Neutrophil (primary cell): Measurements from ENCODE around the gene ZNF783.

Experiments used
- H3K27ac ChIP-seq: fragments of 200-600 bp; sonication (generic); 2 replicates; pipeline ENCODE4 v1.5.1; 2016; ENCODE audit warnings: mild to moderate bottlenecking, moderate library complexity
- H3K27me3 ChIP-seq: fragments of 200-600 bp; sonication (generic); 2 replicates; pipeline ENCODE4 v1.6.0; 2016; ENCODE audit warnings: mild to moderate bottlenecking
- H3K36me3 ChIP-seq: fragments of 200-600 bp; sonication (generic); 2 replicates; pipeline ENCODE4 v1.5.1; 2017
- H3K4me1 ChIP-seq, 2 experiments: fragments of 200-600 bp in 1 of 2; sonication (generic) in 1 of 2; 1 replicate in 1 of 2; 2 replicates in 1 of 2; pipeline versions ENCODE4 v1.5.1 to v1.6.1; 2013 to 2016; ENCODE audit warnings: low read depth in 1 of 2, low read length in 1 of 2, mild to moderate bottlenecking in 1 of 2, moderate library complexity in 1 of 2; ENCODE audit not compliant: control insufficient read depth in 1 of 2, insufficient read depth in 1 of 2
- H3K4me3 ChIP-seq, 2 experiments: fragments of 200-600 bp in 1 of 2; sonication (generic) in 1 of 2; 1 replicate in 1 of 2; 2 replicates in 1 of 2; pipeline ENCODE4 v1.5.1; 2013 to 2016; ENCODE audit warnings: low read depth in 1 of 2, low read length in 1 of 2, mild to moderate bottlenecking in 1 of 2, moderate library complexity in 1 of 2
- H3K9me3 ChIP-seq: fragments of 200-600 bp; sonication (generic); 2 replicates; pipeline ENCODE4 v1.5.1; 2016
- TF ChIP-seq, protein P1 (sequence below): fragments of 200-600 bp; sonication (generic); IDR thresholded peaks from 2 replicates; pipeline ENCODE4 v1.5.1; 2016; ENCODE audit warnings: antibody characterized with exemption

The ZNF783 gene

GRCh38 chr7:149310113-149310836 is 48.3 kb downstream of the ZNF783 start:
- H3K4me1 ChIP-seq, result no peaks in the 10 kb centered on the region
- no peak overlapping the region for H3K27ac ChIP-seq
- TF ChIP-seq, protein P1, sequence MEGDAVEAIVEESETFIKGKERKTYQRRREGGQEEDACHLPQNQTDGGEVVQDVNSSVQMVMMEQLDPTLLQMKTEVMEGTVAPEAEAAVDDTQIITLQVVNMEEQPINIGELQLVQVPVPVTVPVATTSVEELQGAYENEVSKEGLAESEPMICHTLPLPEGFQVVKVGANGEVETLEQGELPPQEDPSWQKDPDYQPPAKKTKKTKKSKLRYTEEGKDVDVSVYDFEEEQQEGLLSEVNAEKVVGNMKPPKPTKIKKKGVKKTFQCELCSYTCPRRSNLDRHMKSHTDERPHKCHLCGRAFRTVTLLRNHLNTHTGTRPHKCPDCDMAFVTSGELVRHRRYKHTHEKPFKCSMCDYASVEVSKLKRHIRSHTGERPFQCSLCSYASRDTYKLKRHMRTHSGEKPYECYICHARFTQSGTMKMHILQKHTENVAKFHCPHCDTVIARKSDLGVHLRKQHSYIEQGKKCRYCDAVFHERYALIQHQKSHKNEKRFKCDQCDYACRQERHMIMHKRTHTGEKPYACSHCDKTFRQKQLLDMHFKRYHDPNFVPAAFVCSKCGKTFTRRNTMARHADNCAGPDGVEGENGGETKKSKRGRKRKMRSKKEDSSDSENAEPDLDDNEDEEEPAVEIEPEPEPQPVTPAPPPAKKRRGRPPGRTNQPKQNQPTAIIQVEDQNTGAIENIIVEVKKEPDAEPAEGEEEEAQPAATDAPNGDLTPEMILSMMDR, result no peak
- H3K27me3 ChIP-seq, result no peaks in the 10 kb centered on the region
- no peak overlapping the region for H3K4me3 ChIP-seq
- no peaks in the 10 kb centered on the region for H3K36me3 ChIP-seq
- no peaks in the 10 kb centered on the region for H3K9me3 ChIP-seq

DNA sequence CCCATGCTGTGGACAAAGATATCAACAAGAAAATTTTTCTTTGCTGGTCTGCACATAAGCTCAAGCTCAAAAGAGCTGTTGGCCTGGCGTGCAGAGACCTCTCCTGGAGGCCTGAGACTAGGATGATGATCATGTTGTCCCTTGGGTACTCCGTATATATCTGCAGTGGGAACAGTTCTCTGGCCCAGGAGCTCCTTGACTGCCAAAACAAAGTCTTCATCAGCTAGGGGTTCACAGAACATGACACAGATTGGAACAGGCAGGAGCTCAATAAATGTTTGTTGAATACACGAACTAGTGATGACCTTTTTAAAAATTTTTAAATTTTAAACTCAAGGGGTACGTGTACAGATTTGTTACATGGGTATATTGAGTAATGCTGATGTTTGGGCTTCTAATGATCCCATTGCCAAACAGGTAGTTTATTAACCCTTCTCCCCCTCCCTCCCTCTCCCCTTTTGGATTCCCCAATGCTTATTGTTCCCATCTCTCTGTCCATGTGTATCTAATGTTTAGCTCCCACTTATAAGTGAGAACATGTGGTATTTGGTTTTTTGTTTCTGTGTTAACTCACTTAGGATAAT is 49.1 kb downstream of the ZNF783 start:
- Histone ChIP-seq H3K4me1 (no peaks in the 10 kb centered on the region), H3K4me3 (no peak overlapping the region), H3K9me3 (no peaks in the 10 kb centered on the region), H3K36me3 (no peaks in the 10 kb centered on the region), H3K27ac (no peak overlapping the region), H3K27me3 (no peaks in the 10 kb centered on the region)
- TF ChIP-seq, protein P1, result no peak

DNA sequence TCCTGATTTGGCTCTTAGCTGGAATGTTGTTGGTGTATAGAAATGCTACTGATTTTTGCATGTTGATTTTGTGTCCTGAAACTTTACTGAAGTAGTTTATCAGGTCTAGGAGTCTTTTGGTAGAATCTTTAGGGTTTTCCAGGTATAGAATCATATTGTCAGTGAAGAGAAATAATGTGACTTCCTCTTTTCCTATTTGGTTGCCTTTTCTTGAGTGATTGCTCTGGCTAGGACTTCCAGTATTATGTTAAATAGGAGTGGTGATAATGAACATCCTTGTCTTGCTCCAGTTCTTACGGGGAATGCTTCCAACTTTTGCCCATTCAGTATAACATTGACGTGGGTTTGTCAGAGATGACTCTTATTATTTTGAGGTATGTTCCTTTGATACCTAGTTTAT is 52.0 kb downstream of the ZNF783 start:
- TF ChIP-seq, protein P1, result no peak
- H3K27me3 ChIP-seq, result peaks cover 4% of the 10 kb centered on the region
- H3K4me1 ChIP-seq, result no peaks in the 10 kb centered on the region
- H3K4me3 ChIP-seq, result no peak overlapping the region
- no peaks in the 10 kb centered on the region for H3K9me3 ChIP-seq
- H3K27ac ChIP-seq, result no peak overlapping the region
- no peaks in the 10 kb centered on the region for H3K36me3 ChIP-seq

GRCh38 chr7:149316606-149317005 is 54.6 kb downstream of the ZNF783 start:
- no peak overlapping the region for H3K27ac ChIP-seq
- H3K4me1 ChIP-seq, result no peaks in the 10 kb centered on the region

DNA sequence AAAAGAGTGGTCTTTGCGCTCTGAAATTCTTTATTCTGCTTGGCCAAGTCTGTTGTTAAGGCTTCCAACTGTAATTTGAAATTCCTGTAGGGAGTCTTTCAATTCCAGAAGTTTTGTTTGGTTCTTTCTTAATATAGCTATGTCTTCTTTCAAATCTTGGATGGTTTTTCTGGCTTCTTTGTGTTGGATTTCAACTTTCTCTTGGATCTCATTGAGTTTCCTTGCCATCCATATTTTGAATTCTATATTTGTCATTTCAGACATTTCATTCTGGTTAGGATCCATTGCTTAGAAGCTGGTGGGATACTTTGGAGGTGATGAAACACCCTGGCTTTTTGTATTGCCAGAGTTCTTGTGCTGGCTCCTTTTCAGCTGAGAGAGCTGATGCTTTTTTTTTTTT is 55.5 kb downstream of the ZNF783 start:
- TF ChIP-seq, protein P1, result no peak
- Histone ChIP-seq H3K4me3 (no peak overlapping the region), H3K9me3 (no peaks in the 10 kb centered on the region), H3K36me3 (no peaks in the 10 kb centered on the region), H3K4me1 (no peaks in the 10 kb centered on the region), H3K27me3 (peaks cover 4% of the 10 kb centered on the region), H3K27ac (no peak overlapping the region)

More at GRCh38 chr7:149316606-149317005, 54.6 kb downstream of the ZNF783 start:
- Histone ChIP-seq H3K4me3 (no peak overlapping the region), H3K27me3 (peaks cover 4% of the 10 kb centered on the region), H3K36me3 (no peaks in the 10 kb centered on the region), H3K9me3 (no peaks in the 10 kb centered on the region)
- TF ChIP-seq, protein P1, result no peak
